SK-N-SH (cell line): ENCODE data around the gene IL17B. TPM values are rescaled to one million over a fixed set of nuclear protein-coding genes. Genes with fewer than 3 reads are reported as not detected.

Experiments used
- CTCF ChIA-PET: fragments of 300-600, 350-600 bp; formaldehyde crosslinking; extraction: SDS; loops from one replicate; lab custom pipeline; 2021; lab: Yijun Ruan, JAX
- POLR2A ChIA-PET: fragments of 350-600 bp; sonication (Branson Sonifier 250); formaldehyde crosslinking; extraction: SDS; loops from one replicate; lab custom pipeline; 2020; ENCODE audit warnings: antibody characterized with exemption, inconsistent platforms; lab: Yijun Ruan, JAX
- DNase-seq: peaks from one replicate; pipeline ENCODE4 v3.0.0; 2012
- H2AFZ ChIP-seq: fragments of 200-600 bp; sonication (generic); 2 replicates; pipeline ENCODE4 v1.8.1; 2016; ENCODE audit warnings: antibody characterized with exemption, mild to moderate bottlenecking, low read depth
- H3F3A ChIP-seq: fragments of 200-600 bp; sonication (generic); replicated peaks from 2 replicates; pipeline ENCODE3; 2016; ENCODE audit warnings: antibody characterized with exemption, mild to moderate bottlenecking; ENCODE audit not compliant: insufficient read depth
- H3K27ac ChIP-seq, 2 experiments: fragments of 200-500 bp in 1 of 2; fragments of 200-600 bp in 1 of 2; sonication (Bioruptor generic) in 1 of 2; sonication (generic), shearing (Covaris generic) in 1 of 2; 2 replicates each; pipeline versions ENCODE4 v1.5.1 to v1.6.1; 2014 to 2016; ENCODE audit warnings: low read depth in 2 of 2, inconsistent platforms in 1 of 2, low read length in 1 of 2, mild to moderate bottlenecking in 1 of 2, mixed read lengths in 1 of 2
- H3K27me3 ChIP-seq: fragments of 200-600 bp; sonication (generic), shearing (Covaris generic); 2 replicates; pipeline ENCODE4 v1.6.1; 2016; ENCODE audit warnings: mixed run types; ENCODE audit not compliant: insufficient read depth
- H3K36me3 ChIP-seq, 2 experiments: fragments of 200-500 bp in 1 of 2; fragments of 200-600 bp in 1 of 2; sonication (Bioruptor generic) in 1 of 2; sonication (generic) in 1 of 2; replicated peaks in 1 of 2; 2 replicates each; pipeline versions ENCODE3 to v1.5.1; 2014 to 2016; ENCODE audit warnings: low read length in 1 of 2, mild to moderate bottlenecking in 1 of 2; ENCODE audit not compliant: insufficient read depth in 2 of 2, control insufficient read depth in 1 of 2
- H3K4me1 ChIP-seq, 2 experiments: fragments of 200-500 bp in 1 of 2; fragments of 200-600 bp in 1 of 2; sonication (Bioruptor generic) in 1 of 2; sonication (generic), shearing (Covaris generic) in 1 of 2; 2 replicates each; pipeline versions ENCODE4 v1.5.1 to v1.6.1; 2014 to 2016; ENCODE audit warnings: low read depth in 1 of 2, low read length in 1 of 2, mixed run types in 1 of 2; ENCODE audit not compliant: insufficient read depth in 2 of 2, control insufficient read depth in 1 of 2
- H3K4me2 ChIP-seq: fragments of 200-600 bp; sonication (generic), shearing (Covaris generic); 2 replicates; pipeline ENCODE4 v1.6.1; 2017; ENCODE audit warnings: mixed run types
- H3K4me3 ChIP-seq, 2 experiments: fragments of 200-500 bp in 1 of 2; fragments of 200-600 bp in 1 of 2; sonication (Bioruptor generic) in 1 of 2; sonication (generic), shearing (Covaris generic) in 1 of 2; 2 replicates each; pipeline versions ENCODE4 v1.5.1 to v1.8.1; 2014 to 2016; ENCODE audit warnings: low read depth in 2 of 2, inconsistent platforms in 1 of 2, low read length in 1 of 2, mild to moderate bottlenecking in 1 of 2, mixed read lengths in 1 of 2, moderate library complexity in 1 of 2
- H3K79me2 ChIP-seq: fragments of 200-600 bp; sonication (generic); 2 replicates; pipeline ENCODE4 v1.8.1; 2017; ENCODE audit warnings: mild to moderate bottlenecking; ENCODE audit not compliant: insufficient read depth
- H3K9ac ChIP-seq: fragments of 200-600 bp; sonication (generic); 2 replicates; pipeline ENCODE4 v1.6.1; 2017; ENCODE audit warnings: mixed run types
- H3K9me2 ChIP-seq: fragments of 200-600 bp; sonication (generic); 2 replicates; pipeline ENCODE4 v1.6.1; 2017; ENCODE audit warnings: mixed run types
- H3K9me3 ChIP-seq: fragments of 200-600 bp; sonication (generic); 2 replicates; pipeline ENCODE4 v1.6.1; 2017; ENCODE audit warnings: mixed run types, mild to moderate bottlenecking, moderate library complexity
- H4K20me1 ChIP-seq: fragments of 200-600 bp; sonication (generic); 2 replicates; pipeline ENCODE4 v1.6.1; 2017; ENCODE audit warnings: mild to moderate bottlenecking, mixed run types; ENCODE audit not compliant: insufficient read depth
- CHD2 ChIP-seq: fragments of 150-350 bp; IDR thresholded peaks from 2 replicates; pipeline ENCODE4 v1.6.1; 2018; ENCODE audit warnings: low read length; ENCODE audit not compliant: partially characterized antibody
- EP300 ChIP-seq, 2 experiments: IDR thresholded peaks; 2 replicates each; pipeline versions ENCODE4 v1.4.0 to v1.6.1; 2012; ENCODE audit warnings: borderline replicate concordance in 1 of 2, low read depth in 1 of 2, low read length in 1 of 2
- FOSL2 ChIP-seq: IDR thresholded peaks from 2 replicates; pipeline ENCODE4 v1.4.0; 2012; ENCODE audit warnings: low read depth, mild to moderate bottlenecking, moderate library complexity, borderline replicate concordance
- FOXM1 ChIP-seq: IDR thresholded peaks from 2 replicates; pipeline ENCODE4 v1.4.0; 2012; ENCODE audit warnings: low read depth, mild to moderate bottlenecking
- IRF3 ChIP-seq: fragments of 150-350 bp; IDR thresholded peaks from 2 replicates; pipeline ENCODE4 v1.6.1; 2016; ENCODE audit warnings: mild to moderate bottlenecking, low read depth, low read length
- MAX ChIP-seq: IDR thresholded peaks from 2 replicates; pipeline ENCODE4 v1.4.0; 2012; ENCODE audit warnings: low read depth
- POLR2AphosphoS5 ChIP-seq: IDR thresholded peaks from 2 replicates; pipeline ENCODE4 v1.6.1; 2012; ENCODE audit warnings: low read depth, low read length
- RAD21 ChIP-seq: IDR thresholded peaks from 2 replicates; pipeline ENCODE4 v1.6.1; 2012; ENCODE audit warnings: mild to moderate bottlenecking, low read length
- RFX5 ChIP-seq: IDR thresholded peaks from 2 replicates; pipeline ENCODE4 v1.6.1; 2012; ENCODE audit warnings: mild to moderate bottlenecking, improper control_type of control experiment, low read length
- TEAD4 ChIP-seq: IDR thresholded peaks from 2 replicates; pipeline ENCODE4 v1.4.0; 2012; ENCODE audit warnings: mild to moderate bottlenecking, borderline replicate concordance; ENCODE audit not compliant: insufficient read depth
- YY1 ChIP-seq: IDR thresholded peaks from 2 replicates; pipeline ENCODE4 v1.4.0; 2012; ENCODE audit warnings: low read depth, mild to moderate bottlenecking
- WGBS: methylation state at CpG from one replicate; pipeline ENCODE4 v1.1.6; 2017; ENCODE audit warnings: low lambda C conversion rate; 5-methylcytosine and 5-hydroxymethylcytosine counted together
- polyA plus RNA-seq, 3 experiments: library from polyadenylated mRNA; depleted of rRNA; stranded (reverse); fragments of >200 nt; gene quantifications; 2 replicates each; pipeline ENCODE4 v1.2.3, GENCODE V29; 2012

Gene IL17B
- polyA plus RNA-seq, 1 of the 3 experiments (the other 2 are of a cell fraction): 0.16 TPM

GRCh38 chr5:149421834-149422233, 42.7 kb upstream of the IL17B start:
- H3K9ac ChIP-seq: no peak overlapping the region
- peaks cover 12 to 55% of the 10 kb centered on the region in 2 experiments for H3K36me3 ChIP-seq
- H4K20me1 ChIP-seq: peaks cover 8% of the 10 kb centered on the region; the same call in 1 of the 2 replicates
- peaks cover 45% of the 10 kb centered on the region for H3F3A ChIP-seq
- peaks cover 38% of the 10 kb centered on the region for H3K79me2 ChIP-seq
- POLR2A ChIA-PET: interaction anchor here (0.8 to 4.9 kb wide), 9 partner anchors 9 to 130 kb away, joined by 3 to 49 read pairs (median 7); partner anchors contain the start of gene CSNK1A1
- no peaks in the 10 kb centered on the region for H3K9me2 ChIP-seq
- peaks cover 28 to 79% of the 10 kb centered on the region in 2 experiments for H3K4me1 ChIP-seq
- H3K27me3 ChIP-seq: no peaks in the 10 kb centered on the region
- no peak for DNase-seq
- no peak overlapping the region for H3K4me3 ChIP-seq
- H3K4me2 ChIP-seq: peak overlapping the region; percentile 61; the same call in 1 of the 2 replicates
- H3K9me3 ChIP-seq: no peaks in the 10 kb centered on the region
- H2AFZ ChIP-seq: no peak overlapping the region
- WGBS: 84% methylated on average over 5 of the region's 5 CpGs
- no peak for TF ChIP-seq EP300 (IDR thresholded peaks at IDR 0.05; ENCODE audit: borderline replicate concordance in 1 of 2, low read depth in 1 of 2, low read length in 1 of 2)
- TF ChIP-seq MAX: no peak
- H3K27ac ChIP-seq: peak overlapping the region; percentile 82 to 100
- CTCF ChIA-PET: interaction anchor here (1.2 to 52.5 kb wide), 5 partner anchors 12 to 105 kb away, joined by 3 to 1751 read pairs (median 15); partner anchors contain the start of genes IL17B and PCYOX1L

GRCh38 chr5:149421372-149421685, 42.2 kb upstream of the IL17B start:
- TF ChIP-seq IRF3: no peak
- no peak for TF ChIP-seq MAX
- TF ChIP-seq RFX5: no peak
- no peak for TF ChIP-seq TEAD4
- no peak for TF ChIP-seq YY1
- no peak for TF ChIP-seq RAD21
- TF ChIP-seq FOSL2: no peak
- TF ChIP-seq FOXM1: no peak
- no peak for TF ChIP-seq POLR2AphosphoS5
- no peak for TF ChIP-seq EP300 (IDR thresholded peaks at IDR 0.05; ENCODE audit: borderline replicate concordance in 1 of 2, low read depth in 1 of 2, low read length in 1 of 2)
- no peak for TF ChIP-seq CHD2
- TF ChIP-seq, all 33 proteins: peak for 0
- H3K36me3 ChIP-seq: peaks cover 12 to 50% of the 10 kb centered on the region in 2 experiments
- 50% methylated on average over 2 of the region's 7 CpGs for WGBS
- H3K27ac ChIP-seq: peak overlapping the region; percentile 82 to 100; a peak in 3 of 4 replicates
- H4K20me1 ChIP-seq: peaks cover 10% of the 10 kb centered on the region; the same call in 1 of the 2 replicates
- peaks cover 28 to 79% of the 10 kb centered on the region in 2 experiments for H3K4me1 ChIP-seq
- no peak overlapping the region for H2AFZ ChIP-seq
- ChIA-PET POLR2A (interaction anchor here (0.9 to 4.9 kb wide), 6 partner anchors 8 to 130 kb away, joined by 3 to 49 read pairs (median 7); partner anchors contain the start of gene CSNK1A1), CTCF (interaction anchor here (1.4 to 52.5 kb wide), 5 partner anchors 9 to 104 kb away, joined by 3 to 1751 read pairs (median 15); partner anchors contain the start of genes IL17B and PCYOX1L)
- no peaks in the 10 kb centered on the region for H3K9me2 ChIP-seq
- no peak overlapping the region for H3K9ac ChIP-seq
- H3K9me3 ChIP-seq: no peaks in the 10 kb centered on the region
- H3K79me2 ChIP-seq: peaks cover 43% of the 10 kb centered on the region
- peaks cover 45% of the 10 kb centered on the region for H3F3A ChIP-seq
- DNase-seq: no peak
- H3K27me3 ChIP-seq: no peaks in the 10 kb centered on the region
- H3K4me3 ChIP-seq: no peak overlapping the region
- no peak overlapping the region for H3K4me2 ChIP-seq
